GM08714 (cell line): Measurements from ENCODE around the gene ZNF423.

ENCODE experiments used
- H3K4me3 ChIP-seq: fragments of 200-500 bp; sonication (Bioruptor generic); 2 replicates; pipeline ENCODE4 v1.5.1; 2014; ENCODE audit warnings: mild to moderate bottlenecking, low read length, inconsistent platforms
- ZNF274 ChIP-seq: IDR thresholded peaks from 2 replicates; pipeline ENCODE4 v1.6.1; 2012; ENCODE audit warnings: mild to moderate bottlenecking, low read depth, low read length

ZNF423 gene

GRCh38 chr16:49452108-49452507 lies 403.8 kb downstream of the ZNF423 start:
- no peak overlapping the region for H3K4me3 ChIP-seq
- no peak for TF ChIP-seq ZNF274

GRCh38 chr16:49446805-49447204 lies 409.1 kb downstream of the ZNF423 start:
- no peak overlapping the region for H3K4me3 ChIP-seq
- TF ChIP-seq ZNF274 = no peak

- H3K4me3 ChIP-seq = no peak overlapping the region
- TF ChIP-seq ZNF274 = no peak
Observed at GRCh38 chr16:49443576-49443975, 412.3 kb downstream of the ZNF423 start.

- no peak overlapping the region for H3K4me3 ChIP-seq
- no peak for TF ChIP-seq ZNF274
Observed at GRCh38 chr16:49442805-49443204, 413.1 kb downstream of the ZNF423 start.

GRCh38 chr16:49441366-49441780 lies 414.5 kb downstream of the ZNF423 start:
- TF ChIP-seq ZNF274 = no peak
- no peak overlapping the region; the same call in 1 of the 2 replicates for H3K4me3 ChIP-seq

- no peak for TF ChIP-seq ZNF274
- no peak overlapping the region for H3K4me3 ChIP-seq
Observed at GRCh38 chr16:49440156-49441065, 415.5 kb downstream of the ZNF423 start.

GRCh38 chr16:49439676-49440075 lies 416.2 kb downstream of the ZNF423 start:
- no peak for TF ChIP-seq ZNF274
- H3K4me3 ChIP-seq = no peak overlapping the region

GRCh38 chr16:49439050-49439449 lies 416.9 kb downstream of the ZNF423 start:
- no peak overlapping the region for H3K4me3 ChIP-seq
- no peak for TF ChIP-seq ZNF274
